Omental fat pad (tissue), 4 donors: Measurements from ENCODE around the gene CRY2. TPM values are rescaled to one million over a fixed set of nuclear protein-coding genes. Genes with fewer than 3 reads are reported as not detected.

ENCODE experiments used
- ATAC-seq: fragments of 150-250 bp; one replicate; pipeline ENCODE4 v1.9.1; 2016; ENCODE audit warnings: mild to moderate bottlenecking, moderate library complexity; ENCODE audit not compliant: low FRiP score
- DNase-seq: peaks from one replicate; pipeline ENCODE4 v3.0.0-alpha.2; 2019; ENCODE audit warnings: low spot score
- CTCF ChIP-seq, 3 donors: fragments of 450-650 bp; IDR thresholded peaks; one replicate each; pipeline ENCODE4 v1.5.1; 2016 to 2017; ENCODE audit warnings: antibody characterized with exemption in 3 of 3, mild to moderate bottlenecking in 3 of 3, moderate library complexity in 2 of 3
- total RNA-seq, 4 donors: library from RNA; depleted of rRNA; stranded (reverse); fragments of >200 nt; gene quantifications; one replicate each; pipeline ENCODE4 v1.1.0, GENCODE V29; 2016

Gene CRY2
- total RNA-seq, 4 donors from 2014 or later, result 53.1 to 63.4 (median 60.2) TPM

DNA sequence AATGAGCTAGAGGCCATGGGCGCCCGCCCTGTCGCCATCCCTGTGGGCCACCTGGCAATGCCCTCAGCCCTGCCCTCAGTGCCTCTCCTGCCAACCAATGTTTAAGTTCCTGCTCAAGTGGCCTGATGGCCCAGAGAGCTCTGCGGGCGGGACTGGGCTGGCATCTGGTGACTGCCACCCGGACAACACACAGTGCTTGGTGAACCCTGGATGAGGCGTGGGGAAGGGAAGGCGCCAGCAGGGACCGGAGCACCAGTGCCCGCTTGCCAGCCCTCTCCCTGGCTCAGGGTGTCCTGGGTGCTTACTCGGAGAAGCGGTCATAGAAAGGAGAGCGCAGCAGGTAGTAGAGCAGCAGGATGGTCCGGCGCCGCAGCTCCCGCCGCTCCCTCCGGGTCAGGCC lies 66.2 kb downstream of the CRY2 start:
- no peak for DNase-seq
- TF ChIP-seq CTCF (IDR thresholded peaks at IDR 0.05), result no peak
- no peak for ATAC-seq

DNA sequence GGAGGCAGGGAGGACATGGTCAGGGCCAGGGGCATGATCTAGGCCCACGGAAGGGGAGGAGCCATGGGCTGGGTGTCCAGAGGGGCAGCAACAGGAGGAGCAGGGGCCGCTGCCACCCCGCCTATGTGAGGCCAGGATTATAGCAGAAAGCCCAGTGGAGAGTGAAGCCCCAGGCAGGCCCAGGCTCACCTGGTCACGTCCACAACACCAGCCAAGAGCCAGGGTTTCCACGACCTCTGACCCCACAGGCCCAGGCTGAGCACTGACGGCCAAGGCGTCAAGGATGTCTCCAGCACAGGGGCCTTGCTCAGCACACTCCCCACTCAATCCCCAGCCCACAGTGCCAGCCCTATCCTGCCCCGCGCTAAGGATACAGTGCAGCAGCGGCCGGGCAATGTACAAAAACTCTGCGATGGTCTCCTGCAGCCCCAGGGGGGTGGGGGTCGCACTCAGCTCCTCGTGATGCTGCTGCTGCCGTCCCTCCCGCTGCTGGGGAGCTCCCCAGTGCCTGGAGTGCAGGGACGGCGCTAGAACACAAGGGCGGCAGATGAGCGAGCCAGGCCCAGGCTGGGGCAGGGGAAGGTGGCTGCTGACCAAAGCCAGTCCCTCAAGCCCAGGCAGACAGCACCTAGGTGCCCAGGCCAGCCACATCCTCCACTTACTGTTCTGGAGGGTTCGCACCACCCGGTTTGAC lies 66.8 kb downstream of the CRY2 start:
- TF ChIP-seq CTCF (IDR thresholded peaks at IDR 0.05), result no peak
- no peak for DNase-seq
- no peak for ATAC-seq

DNA sequence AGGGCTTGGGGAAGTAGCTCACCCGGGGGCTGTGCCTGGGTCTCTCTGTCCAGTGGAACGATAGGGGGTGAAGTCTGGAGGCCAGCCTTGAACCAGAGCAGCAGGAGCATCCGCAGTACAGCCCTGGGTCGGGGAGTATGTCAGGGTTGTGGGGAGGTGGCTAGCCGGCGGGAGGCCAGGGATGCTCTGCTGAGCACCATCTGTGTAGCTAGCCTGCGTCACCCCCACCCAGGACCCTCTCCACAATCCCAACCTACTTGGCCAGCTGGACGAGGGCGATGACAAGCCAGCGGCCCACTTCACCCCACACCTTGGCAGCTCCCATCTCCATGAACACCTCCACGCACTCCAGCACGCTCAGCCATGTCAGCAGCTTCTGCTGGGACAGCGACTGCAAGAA lies 68.2 kb downstream of the CRY2 start:
- ATAC-seq (no peak), DNase-seq (no peak)
- TF ChIP-seq CTCF (IDR thresholded peaks at IDR 0.05), result no peak

- no peak for ATAC-seq
- TF ChIP-seq CTCF (IDR thresholded peaks at IDR 0.05), result no peak
Observed at GRCh38 chr11:45917286-45917622, 70.0 kb downstream of the CRY2 start.

GRCh38 chr11:45917623-45918330 lies 70.5 kb downstream of the CRY2 start, which contains the start of gene PEX16:
Gene PEX16, minus strand, starts transcription at chr11:45917877. Its CDS starts 66 bp downstream, at chr11:45917811.
- TF ChIP-seq CTCF (IDR thresholded peaks at IDR 0.05), result no peak
- ATAC-seq (peak; percentile 97), DNase-seq (peak; percentile 80)

More at GRCh38 chr11:45917286-45917622, 70.0 kb downstream of the CRY2 start:
- no peak for DNase-seq

GRCh38 chr11:45918331-45918941 lies 71.2 kb downstream of the CRY2 start:
- no peak for TF ChIP-seq CTCF (IDR thresholded peaks at IDR 0.05)
- DNase-seq, result peak; percentile 58
- peak; percentile 50 for ATAC-seq
